Left ventricle myocardium inferior (tissue), 1 donor: ENCODE data around the gene CMPK2. TPM values are rescaled to one million over a fixed set of nuclear protein-coding genes. Genes with fewer than 3 reads are reported as not detected.
A peak's percentile ranks its signal among the peaks of the same experiment; 100 is the strongest.

Experiments
- DNase-seq: peaks from one replicate; pipeline ENCODE4 v3.0.0-alpha.2; 2020
- H3K27ac ChIP-seq: fragments of 200-600 bp; replicated peaks from 2 replicates; pipeline ENCODE4 v1.8.0; 2021
- H3K27me3 ChIP-seq: fragments of 200-600 bp; 2 replicates; pipeline ENCODE4 v1.8.0; 2021; ENCODE audit warnings: low read depth
- H3K36me3 ChIP-seq: fragments of 200-600 bp; 2 replicates; pipeline ENCODE4 v1.8.0; 2021
- H3K4me1 ChIP-seq: fragments of 200-600 bp; 2 replicates; pipeline ENCODE4 v1.8.0; 2021
- H3K4me3 ChIP-seq: fragments of 200-600 bp; 2 replicates; pipeline ENCODE4 v1.8.0; 2021; ENCODE audit warnings: mild to moderate bottlenecking, moderate library complexity
- H3K9me3 ChIP-seq: fragments of 200-600 bp; replicated peaks from 2 replicates; pipeline ENCODE4 v1.8.0; 2021
- intact Hi-C: fragments of 100-400 bp; cut with micrococcal nuclease; formaldehyde crosslinking; loops from one replicate; pipeline ENCODE4 v1.11.0; 2022
- total RNA-seq: library from RNA; stranded (reverse); fragmentation: NEBNext Ultra II Directional; extraction: Animal tissue kit (Norgen Biotek cat#: 25700); gene quantifications from one replicate; pipeline ENCODE4 v1.2.1, GENCODE V29; 2021
- TF ChIP-seq, protein P1 (sequence below): fragments of 200-600 bp; IDR thresholded peaks from 2 replicates; pipeline ENCODE4 v1.8.0; 2021; ENCODE audit warnings: antibody characterized with exemption, mild to moderate bottlenecking, borderline replicate concordance
- donor health status: DM: no; HTN: yes; CAD: no; lungs with severe emphysema.

CMPK2 gene
- total RNA-seq, 1 donor from 2014 or later: 3.2 TPM

DNA sequence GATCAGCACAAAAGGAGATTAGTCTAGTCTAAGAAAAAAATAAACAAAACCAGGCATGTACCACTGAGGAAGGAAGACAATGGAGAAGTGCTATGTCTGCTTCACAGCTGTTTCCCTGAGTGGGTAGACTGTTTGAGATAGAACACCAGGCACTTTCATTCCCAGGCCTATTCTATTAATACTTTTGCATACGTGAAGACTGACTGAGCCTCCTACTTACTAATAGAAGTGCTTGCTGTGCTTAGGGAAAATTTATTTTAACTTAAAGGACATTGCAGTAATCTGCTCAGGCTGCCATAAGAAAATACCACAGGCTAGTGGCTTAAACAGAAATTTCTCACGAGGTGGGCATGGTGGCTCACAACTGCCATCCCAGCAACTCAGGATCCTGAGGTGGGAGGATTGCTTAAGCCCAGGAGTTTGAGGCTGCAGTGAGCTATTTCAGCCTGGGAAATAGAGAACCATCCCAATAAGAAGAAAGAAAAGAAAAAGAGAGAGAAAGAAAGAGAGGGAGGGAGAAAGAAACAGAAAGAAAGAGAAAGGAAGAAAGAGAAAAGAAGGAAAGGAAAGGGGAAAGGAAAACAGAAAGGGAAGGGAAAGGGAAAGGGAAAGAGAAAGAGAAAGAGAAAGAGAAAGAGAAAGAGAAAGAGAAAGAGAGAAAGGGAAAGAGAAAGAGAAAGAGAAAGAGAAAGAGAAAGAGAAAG, 33.0 kb downstream of the CMPK2 start:
- peaks cover 28% of the 10 kb centered on the region for H3K9me3 ChIP-seq
- TF ChIP-seq, protein P1, sequence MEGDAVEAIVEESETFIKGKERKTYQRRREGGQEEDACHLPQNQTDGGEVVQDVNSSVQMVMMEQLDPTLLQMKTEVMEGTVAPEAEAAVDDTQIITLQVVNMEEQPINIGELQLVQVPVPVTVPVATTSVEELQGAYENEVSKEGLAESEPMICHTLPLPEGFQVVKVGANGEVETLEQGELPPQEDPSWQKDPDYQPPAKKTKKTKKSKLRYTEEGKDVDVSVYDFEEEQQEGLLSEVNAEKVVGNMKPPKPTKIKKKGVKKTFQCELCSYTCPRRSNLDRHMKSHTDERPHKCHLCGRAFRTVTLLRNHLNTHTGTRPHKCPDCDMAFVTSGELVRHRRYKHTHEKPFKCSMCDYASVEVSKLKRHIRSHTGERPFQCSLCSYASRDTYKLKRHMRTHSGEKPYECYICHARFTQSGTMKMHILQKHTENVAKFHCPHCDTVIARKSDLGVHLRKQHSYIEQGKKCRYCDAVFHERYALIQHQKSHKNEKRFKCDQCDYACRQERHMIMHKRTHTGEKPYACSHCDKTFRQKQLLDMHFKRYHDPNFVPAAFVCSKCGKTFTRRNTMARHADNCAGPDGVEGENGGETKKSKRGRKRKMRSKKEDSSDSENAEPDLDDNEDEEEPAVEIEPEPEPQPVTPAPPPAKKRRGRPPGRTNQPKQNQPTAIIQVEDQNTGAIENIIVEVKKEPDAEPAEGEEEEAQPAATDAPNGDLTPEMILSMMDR: no peak
- no peak overlapping the region for H3K27ac ChIP-seq
- no peaks in the 10 kb centered on the region for H3K27me3 ChIP-seq
- H3K36me3 ChIP-seq: no peaks in the 10 kb centered on the region
- intact Hi-C loops: no loop called here
- no peak for DNase-seq
- no peak overlapping the region for H3K4me3 ChIP-seq
- peaks cover 4% of the 10 kb centered on the region for H3K4me1 ChIP-seq

DNA sequence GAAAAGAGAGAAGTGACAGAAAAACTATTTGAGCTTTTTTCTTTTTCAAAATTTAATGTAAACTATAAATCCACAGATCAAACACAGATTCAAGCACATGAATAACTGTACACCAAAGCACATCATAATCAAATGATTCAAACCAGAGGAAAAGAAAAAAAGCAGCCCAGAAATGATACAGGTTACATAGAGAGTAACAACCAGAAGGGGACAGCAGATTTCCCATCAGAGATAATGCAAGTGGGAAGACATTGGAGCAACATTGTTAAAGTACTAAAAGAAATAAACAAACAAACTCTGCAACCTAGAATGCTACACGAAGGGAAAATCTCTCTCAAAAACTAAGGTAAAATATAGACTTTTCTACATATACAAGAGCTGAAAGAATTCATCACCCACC, 34.5 kb downstream of the CMPK2 start:
- no peak for DNase-seq
- Histone ChIP-seq H3K27me3 (no peaks in the 10 kb centered on the region), H3K27ac (no peak overlapping the region), H3K36me3 (no peaks in the 10 kb centered on the region), H3K4me3 (no peak overlapping the region), H3K4me1 (peaks cover 15% of the 10 kb centered on the region), H3K9me3 (peaks cover 28% of the 10 kb centered on the region)
- TF ChIP-seq, protein P1: no peak
- intact Hi-C loops: no loop called here

DNA sequence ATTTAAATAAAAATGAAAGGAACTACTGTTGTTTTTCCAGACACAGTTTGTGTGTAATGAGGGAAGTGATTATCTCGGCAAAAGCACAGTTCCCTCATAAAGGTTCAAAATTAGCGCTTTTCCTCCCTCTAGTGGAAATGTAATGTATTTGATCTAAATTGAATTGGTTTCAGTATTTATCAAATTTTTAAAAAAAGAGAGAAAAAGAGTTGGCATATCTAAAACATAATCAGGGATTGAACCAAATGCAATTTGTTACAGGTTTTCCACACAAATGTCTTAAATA, 37.5 kb downstream of the CMPK2 start:
- Histone ChIP-seq H3K4me1 (peaks cover 17% of the 10 kb centered on the region), H3K27me3 (no peaks in the 10 kb centered on the region), H3K9me3 (peaks cover 14% of the 10 kb centered on the region), H3K27ac (peak overlapping the region; percentile 38), H3K4me3 (no peak overlapping the region), H3K36me3 (no peaks in the 10 kb centered on the region)
- DNase-seq: no peak
- TF ChIP-seq, protein P1: peak; percentile 67
- intact Hi-C loops: no loop called here

DNA sequence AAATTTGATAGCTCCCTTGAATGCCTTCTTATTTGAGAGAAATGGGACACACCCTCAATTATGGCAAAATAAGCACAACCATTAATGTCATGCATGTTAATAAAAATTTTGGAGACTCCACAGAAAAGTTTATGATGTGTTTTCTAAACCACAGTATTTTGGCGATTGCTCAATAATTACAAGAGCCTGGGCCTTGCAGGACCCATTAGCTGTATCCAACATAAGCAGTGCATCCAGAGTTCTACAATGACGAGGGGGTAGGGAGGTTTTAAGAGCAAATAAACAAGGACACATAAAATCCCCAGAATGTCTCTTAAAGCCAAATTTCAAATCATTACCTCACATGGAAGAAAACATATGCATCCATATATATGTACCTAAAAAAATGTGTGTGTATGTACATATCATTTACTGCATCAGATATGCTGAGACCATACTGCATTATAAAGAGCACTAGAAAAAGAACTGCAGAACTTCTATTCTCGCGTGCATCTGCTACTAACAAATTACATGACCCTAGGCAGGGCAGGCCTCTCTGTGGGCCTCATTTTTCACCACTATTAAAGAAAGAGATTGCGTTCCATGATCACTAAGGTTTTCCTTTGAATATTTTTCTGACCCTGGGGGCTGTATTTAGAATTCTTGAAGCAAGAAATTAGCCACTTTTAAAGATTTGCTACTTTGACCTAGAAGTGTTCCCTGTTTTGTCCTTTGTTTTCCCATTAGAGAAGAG, 38.0 kb downstream of the CMPK2 start:
- intact Hi-C loops: no loop called here
- DNase-seq: no peak
- H3K27ac ChIP-seq: peak overlapping the region; percentile 38

DNA sequence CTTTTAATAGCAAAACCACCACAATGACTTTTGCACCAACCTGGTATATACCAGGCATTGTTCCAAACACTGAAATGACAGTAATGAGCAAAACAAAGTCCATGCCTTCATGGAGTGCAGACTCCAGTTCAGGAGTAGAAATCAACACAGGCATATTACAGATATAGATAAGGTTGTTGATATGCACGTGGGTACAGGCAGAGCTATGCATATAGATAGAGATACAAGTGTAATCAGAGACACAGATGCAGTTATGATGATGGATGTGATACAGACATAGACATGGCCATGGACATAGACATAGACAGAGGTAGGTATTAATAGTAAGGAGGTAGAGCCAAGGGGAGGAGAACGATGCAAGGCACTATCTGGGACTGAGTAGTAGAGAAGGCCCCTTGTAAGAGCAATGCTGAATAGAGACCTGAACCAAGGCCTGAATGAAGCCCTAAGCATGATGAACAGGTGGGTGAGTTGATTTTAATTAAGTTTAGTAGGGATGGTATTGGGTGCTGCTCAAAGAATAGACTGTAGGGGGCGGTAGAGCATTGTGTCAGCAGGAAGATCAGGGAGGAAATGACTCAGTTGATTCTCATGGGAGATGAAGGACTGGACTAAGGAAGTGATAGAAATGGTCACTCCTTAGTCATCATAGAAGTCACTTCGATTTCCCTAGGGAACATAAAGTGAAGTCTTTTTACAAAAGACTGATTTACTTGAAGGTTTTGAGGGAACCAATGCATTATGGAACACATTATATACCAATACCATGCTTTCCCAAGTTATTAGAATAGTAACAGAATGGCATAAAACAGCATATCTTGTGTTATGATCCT, 39.4 kb downstream of the CMPK2 start:
- intact Hi-C loops: no loop called here
- peaks cover 33% of the 10 kb centered on the region for H3K4me1 ChIP-seq
- no peak for DNase-seq
- no peaks in the 10 kb centered on the region for H3K27me3 ChIP-seq
- H3K27ac ChIP-seq: no peak overlapping the region
- TF ChIP-seq, protein P1: peak; percentile 67
- peaks cover 10% of the 10 kb centered on the region for H3K9me3 ChIP-seq
- no peaks in the 10 kb centered on the region for H3K36me3 ChIP-seq
- H3K4me3 ChIP-seq: no peak overlapping the region

More for the DNA sequence above, 38.0 kb downstream of the CMPK2 start:
- TF ChIP-seq, protein P1: no peak
- Histone ChIP-seq H3K4me3 (no peak overlapping the region), H3K36me3 (no peaks in the 10 kb centered on the region), H3K9me3 (peaks cover 14% of the 10 kb centered on the region), H3K4me1 (peaks cover 20% of the 10 kb centered on the region), H3K27me3 (no peaks in the 10 kb centered on the region)
